Activated CD8-positive, alpha-beta memory T cell treated with anti-CD3 and anti-CD28 coated beads, Interleukin-2, amount 10 ng/mL, durations not matched to agents 7 days and 5 days (primary cell): ENCODE data around the gene DUOX1. TPM values are rescaled to one million over a fixed set of nuclear protein-coding genes. Genes with fewer than 3 reads are reported as not detected.

ENCODE experiments used
- ATAC-seq: fragments of 150-1000 bp; cut with Tn5 transposase; one replicate; pipeline ENCODE4 v1.10.0; 2021; ENCODE audit warnings: moderate library complexity
- CTCF ChIA-PET: fragments of 350-600 bp; sonication (Branson Sonifier 250); formaldehyde crosslinking; loops from one replicate; lab custom pipeline; 2021; ENCODE audit warnings: antibody characterized with exemption; lab: Charles Lee
- DNase-seq: peaks from one replicate; pipeline ENCODE4 v3.0.0-alpha.2; 2020
- H3K27ac Mint-ChIP-seq: one replicate; pipeline ENCODE4 v1.8.0; 2021; ENCODE audit warnings: mild to moderate bottlenecking, mixed read lengths
- H3K27me3 Mint-ChIP-seq: one replicate; pipeline ENCODE4 v1.8.0; 2021; ENCODE audit warnings: mixed read lengths
- H3K36me3 Mint-ChIP-seq: one replicate; pipeline ENCODE4 v1.8.0; 2021; ENCODE audit warnings: mild to moderate bottlenecking, mixed read lengths
- H3K4me1 Mint-ChIP-seq: one replicate; pipeline ENCODE4 v1.8.0; 2021; ENCODE audit warnings: mixed read lengths
- H3K4me3 Mint-ChIP-seq: one replicate; pipeline ENCODE4 v1.8.0; 2021; ENCODE audit warnings: mild to moderate bottlenecking, moderate library complexity, mixed read lengths
- H3K9me3 Mint-ChIP-seq: one replicate; pipeline ENCODE4 v1.8.0; 2022; ENCODE audit warnings: low read depth, mixed read lengths
- total RNA-seq, 2 experiments: library from RNA; stranded (reverse); gene quantifications; one replicate each; pipeline ENCODE4 v1.2.3, GENCODE V29; 2021

Gene DUOX1
- total RNA-seq, 2 experiments from 2014 or later: 0.07 TPM; not detected in 1

- H3K4me3 Mint-ChIP-seq: no peak overlapping the region
- H3K27ac Mint-ChIP-seq: no peak overlapping the region
- DNase-seq (peak; percentile 79), ATAC-seq (peak; percentile 44)
- no peaks in the 10 kb centered on the region for H3K9me3 Mint-ChIP-seq
- no peaks in the 10 kb centered on the region for H3K27me3 Mint-ChIP-seq
- no peaks in the 10 kb centered on the region for H3K36me3 Mint-ChIP-seq
- CTCF ChIA-PET: interaction anchor here (0.7 to 12.6 kb wide), 30 partner anchors 8 to 474 kb away, joined by 3 to 258 read pairs (median 4); a partner anchor contains a TSS
- peaks cover 18% of the 10 kb centered on the region for H3K4me1 Mint-ChIP-seq
These were observed 33.1 kb downstream of the DUOX1 start for GRCh38 chr15:45162771-45163507.

GRCh38 chr15:45163508-45163856, 33.7 kb downstream of the DUOX1 start:
- no peak overlapping the region for H3K27ac Mint-ChIP-seq
- H3K4me1 Mint-ChIP-seq: peaks cover 15% of the 10 kb centered on the region
- H3K36me3 Mint-ChIP-seq: no peaks in the 10 kb centered on the region
- H3K27me3 Mint-ChIP-seq: no peaks in the 10 kb centered on the region
- ATAC-seq (no peak), DNase-seq (no peak)
- H3K4me3 Mint-ChIP-seq: no peak overlapping the region
- CTCF ChIA-PET: interaction anchor here (0.7 to 12.6 kb wide), 28 partner anchors 8 to 474 kb away, joined by 3 to 258 read pairs (median 4); a partner anchor contains a TSS
- no peaks in the 10 kb centered on the region for H3K9me3 Mint-ChIP-seq

- DNase-seq: no peak
- ATAC-seq: no peak
- CTCF ChIA-PET: interaction anchor here (0.9 to 12.6 kb wide), 7 partner anchors 13 to 292 kb away, joined by 4 to 258 read pairs (median 10); a partner anchor contains a TSS
- no peaks in the 10 kb centered on the region for H3K27me3 Mint-ChIP-seq
- no peaks in the 10 kb centered on the region for H3K9me3 Mint-ChIP-seq
- no peaks in the 10 kb centered on the region for H3K36me3 Mint-ChIP-seq
- no peak overlapping the region for H3K4me3 Mint-ChIP-seq
- peak overlapping the region; percentile 59 for H3K27ac Mint-ChIP-seq
- peaks cover 14% of the 10 kb centered on the region for H3K4me1 Mint-ChIP-seq
These were observed 35.1 kb downstream of the DUOX1 start for GRCh38 chr15:45164914-45165313.

GRCh38 chr15:45165536-45165935, 35.7 kb downstream of the DUOX1 start:
- Mint-ChIP-seq H3K9me3 (no peaks in the 10 kb centered on the region), H3K36me3 (no peaks in the 10 kb centered on the region), H3K27ac (peak overlapping the region; percentile 80), H3K27me3 (no peaks in the 10 kb centered on the region), H3K4me1 (peaks cover 14% of the 10 kb centered on the region), H3K4me3 (peak overlapping the region; percentile 74)
- DNase-seq (no peak), ATAC-seq (no peak)
- CTCF ChIA-PET: interaction anchor here (4.5 to 12.6 kb wide), 2 partner anchors 13 to 39 kb away, joined by 60 to 258 read pairs; no protein-coding TSS in a partner anchor

GRCh38 chr15:45166834-45167630, 37.2 kb downstream of the DUOX1 start:
- Mint-ChIP-seq H3K27me3 (no peaks in the 10 kb centered on the region), H3K27ac (peak overlapping the region; percentile 79), H3K9me3 (no peaks in the 10 kb centered on the region), H3K36me3 (no peaks in the 10 kb centered on the region), H3K4me3 (peak overlapping the region; percentile 61), H3K4me1 (peaks cover 14% of the 10 kb centered on the region)
- DNase-seq (peak; percentile 92), ATAC-seq (peak; percentile 95)
- CTCF ChIA-PET: interaction anchor here (0.5 to 12.6 kb wide), 15 partner anchors 9 to 420 kb away, joined by 3 to 258 read pairs (median 3); partner anchors contain the start of gene BLOC1S6

GRCh38 chr15:45167631-45168205, 37.9 kb downstream of the DUOX1 start:
- ATAC-seq: no peak
- DNase-seq: no peak
- Mint-ChIP-seq H3K36me3 (no peaks in the 10 kb centered on the region), H3K4me1 (peaks cover 14% of the 10 kb centered on the region), H3K27ac (peak overlapping the region; percentile 79), H3K9me3 (no peaks in the 10 kb centered on the region), H3K4me3 (peak overlapping the region; percentile 61), H3K27me3 (no peaks in the 10 kb centered on the region)
- CTCF ChIA-PET: interaction anchor here (0.5 to 12.6 kb wide), 17 partner anchors 8 to 419 kb away, joined by 3 to 258 read pairs (median 3); partner anchors contain the start of gene BLOC1S6

GRCh38 chr15:45168286-45168685, 38.5 kb downstream of the DUOX1 start:
- CTCF ChIA-PET: interaction anchor here (0.7 to 12.6 kb wide), 10 partner anchors 8 to 234 kb away, joined by 3 to 258 read pairs (median 5); a partner anchor contains a TSS
- DNase-seq (no peak), ATAC-seq (no peak)
- Mint-ChIP-seq H3K9me3 (no peaks in the 10 kb centered on the region), H3K27ac (no peak overlapping the region), H3K36me3 (no peaks in the 10 kb centered on the region), H3K4me1 (peaks cover 14% of the 10 kb centered on the region), H3K27me3 (no peaks in the 10 kb centered on the region), H3K4me3 (no peak overlapping the region)

GRCh38 chr15:45168751-45169551, 39.2 kb downstream of the DUOX1 start:
- no peaks in the 10 kb centered on the region for H3K9me3 Mint-ChIP-seq
- CTCF ChIA-PET: interaction anchor here (0.9 to 12.6 kb wide), 6 partner anchors 7 to 233 kb away, joined by 3 to 258 read pairs (median 10); a partner anchor contains a TSS
- ATAC-seq (no peak), DNase-seq (no peak)
- H3K4me1 Mint-ChIP-seq: peaks cover 14% of the 10 kb centered on the region
- no peaks in the 10 kb centered on the region for H3K27me3 Mint-ChIP-seq
- no peaks in the 10 kb centered on the region for H3K36me3 Mint-ChIP-seq
- no peak overlapping the region for H3K4me3 Mint-ChIP-seq
- peak overlapping the region; percentile 19 for H3K27ac Mint-ChIP-seq

- H3K27me3 Mint-ChIP-seq: no peaks in the 10 kb centered on the region
- ATAC-seq (no peak), DNase-seq (no peak)
- CTCF ChIA-PET: interaction anchor here (0.7 to 12.6 kb wide), 4 partner anchors 10 to 232 kb away, joined by 3 to 258 read pairs (median 16); a partner anchor contains a TSS
- H3K4me3 Mint-ChIP-seq: no peak overlapping the region
- H3K9me3 Mint-ChIP-seq: no peaks in the 10 kb centered on the region
- peaks cover 14% of the 10 kb centered on the region for H3K4me1 Mint-ChIP-seq
- H3K36me3 Mint-ChIP-seq: no peaks in the 10 kb centered on the region
- no peak overlapping the region for H3K27ac Mint-ChIP-seq
These were observed 40.0 kb downstream of the DUOX1 start for GRCh38 chr15:45169608-45170480.

- Mint-ChIP-seq H3K4me1 (no peaks in the 10 kb centered on the region), H3K27me3 (no peaks in the 10 kb centered on the region), H3K27ac (no peak overlapping the region), H3K4me3 (no peak overlapping the region), H3K9me3 (no peaks in the 10 kb centered on the region), H3K36me3 (no peaks in the 10 kb centered on the region)
- ATAC-seq (no peak), DNase-seq (no peak)
- CTCF ChIA-PET: interaction anchor here (0.6 to 12.6 kb wide), 2 partner anchors 33 to 75 kb away, joined by 3 to 258 read pairs; no protein-coding TSS in a partner anchor
These were observed 42.1 kb downstream of the DUOX1 start for GRCh38 chr15:45171912-45172311.

GRCh38 chr15:45174069-45174468, 44.3 kb downstream of the DUOX1 start:
- H3K4me1 Mint-ChIP-seq: no peaks in the 10 kb centered on the region
- no peak overlapping the region for H3K27ac Mint-ChIP-seq
- CTCF ChIA-PET: interaction anchor here (0.7 to 8.6 kb wide), 2 partner anchors 10 to 24 kb away, joined by 4 to 60 read pairs; no protein-coding TSS in a partner anchor
- H3K27me3 Mint-ChIP-seq: no peaks in the 10 kb centered on the region
- no peak overlapping the region for H3K4me3 Mint-ChIP-seq
- H3K9me3 Mint-ChIP-seq: no peaks in the 10 kb centered on the region
- ATAC-seq (no peak), DNase-seq (no peak)
- no peaks in the 10 kb centered on the region for H3K36me3 Mint-ChIP-seq
